ENCODE data around the gene H2BK1. TPM values are rescaled to one million over a fixed set of nuclear protein-coding genes. Genes with fewer than 3 reads are reported as not detected.

Gene H2BK1
- total RNA-seq, 2 donors from 2014 or later: not detected

- peak; percentile 37 for DNase-seq
- Histone ChIP-seq H3K27me3 (peaks cover 44% of the 10 kb centered on the region), H3K9ac (ENCODE audit: low read depth in 2 of 2, low read length in 2 of 2) (no peak overlapping the region), H3K4me1 (peaks cover 6% of the 10 kb centered on the region), H3K27ac (no peak overlapping the region), H3K4me3 (peak overlapping the region; percentile 40), H3K9me3 (no peaks in the 10 kb centered on the region), H3K36me3 (no peaks in the 10 kb centered on the region)
- TF ChIP-seq, protein P1, sequence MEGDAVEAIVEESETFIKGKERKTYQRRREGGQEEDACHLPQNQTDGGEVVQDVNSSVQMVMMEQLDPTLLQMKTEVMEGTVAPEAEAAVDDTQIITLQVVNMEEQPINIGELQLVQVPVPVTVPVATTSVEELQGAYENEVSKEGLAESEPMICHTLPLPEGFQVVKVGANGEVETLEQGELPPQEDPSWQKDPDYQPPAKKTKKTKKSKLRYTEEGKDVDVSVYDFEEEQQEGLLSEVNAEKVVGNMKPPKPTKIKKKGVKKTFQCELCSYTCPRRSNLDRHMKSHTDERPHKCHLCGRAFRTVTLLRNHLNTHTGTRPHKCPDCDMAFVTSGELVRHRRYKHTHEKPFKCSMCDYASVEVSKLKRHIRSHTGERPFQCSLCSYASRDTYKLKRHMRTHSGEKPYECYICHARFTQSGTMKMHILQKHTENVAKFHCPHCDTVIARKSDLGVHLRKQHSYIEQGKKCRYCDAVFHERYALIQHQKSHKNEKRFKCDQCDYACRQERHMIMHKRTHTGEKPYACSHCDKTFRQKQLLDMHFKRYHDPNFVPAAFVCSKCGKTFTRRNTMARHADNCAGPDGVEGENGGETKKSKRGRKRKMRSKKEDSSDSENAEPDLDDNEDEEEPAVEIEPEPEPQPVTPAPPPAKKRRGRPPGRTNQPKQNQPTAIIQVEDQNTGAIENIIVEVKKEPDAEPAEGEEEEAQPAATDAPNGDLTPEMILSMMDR (IDR thresholded peaks at IDR 0.05): peak; percentile 82
- intact Hi-C loops (cut with DNase I): no loop called here
These were observed 42.1 kb downstream of the H2BK1 start for GRCh38 chr7:151168003-151168786.

- Histone ChIP-seq H3K4me1 (peaks cover 6% of the 10 kb centered on the region), H3K27me3 (peaks cover 44% of the 10 kb centered on the region), H3K9ac (ENCODE audit: low read depth in 2 of 2, low read length in 2 of 2) (no peak within 1 kb of the TSS), H3K9me3 (no peaks in the 10 kb centered on the region), H3K36me3 (no peaks in the 10 kb centered on the region), H3K27ac (no peak within 1 kb of the TSS), H3K4me3 (peak within 1 kb of the TSS; percentile 40)
- DNase-seq: no peak
- TF ChIP-seq, protein P1 (IDR thresholded peaks at IDR 0.05): no peak
- intact Hi-C loops (cut with DNase I): no loop called here
These were observed 42.9 kb downstream of the H2BK1 start, which contains the start of gene GBX1 for GRCh38 chr7:151167197-151167961. Gene GBX1 (minus strand): TSS chr7:151167694. CDS start chr7:151167548, 146 bp downstream.

DNA sequence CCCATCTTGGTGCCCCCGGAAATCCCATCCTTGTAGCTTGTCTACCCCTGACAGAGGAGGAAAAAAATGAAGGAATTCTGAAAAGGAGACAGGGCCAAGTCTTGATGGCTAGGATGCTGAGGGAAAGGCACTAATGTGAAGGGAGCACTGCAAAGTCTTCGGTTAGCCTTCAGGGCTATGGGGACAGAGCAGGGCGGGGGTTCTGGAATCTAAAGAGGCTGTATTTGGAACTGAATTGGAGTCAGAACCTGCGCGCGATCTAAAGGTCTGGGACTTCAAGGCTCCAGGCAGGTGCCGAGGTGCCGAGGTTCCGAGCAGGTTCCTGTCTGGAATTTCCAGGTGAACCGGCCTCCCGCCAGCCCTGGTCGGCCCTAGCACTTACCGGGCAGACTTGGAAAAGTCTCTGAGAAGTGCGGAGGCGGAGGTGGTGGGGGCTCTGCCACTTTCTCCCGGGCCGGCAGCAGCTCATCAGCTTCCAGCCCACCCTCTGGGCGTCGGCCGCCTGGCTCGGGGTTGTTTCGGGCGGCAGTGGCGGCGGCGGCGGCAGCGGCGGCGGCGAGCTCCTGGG is 43.6 kb downstream of the H2BK1 start:
- Histone ChIP-seq H3K4me1 (peaks cover 6% of the 10 kb centered on the region), H3K27me3 (peaks cover 44% of the 10 kb centered on the region), H3K4me3 (peak overlapping the region; percentile 40), H3K9ac (ENCODE audit: low read depth in 2 of 2, low read length in 2 of 2) (no peak overlapping the region), H3K27ac (no peak overlapping the region), H3K36me3 (no peaks in the 10 kb centered on the region), H3K9me3 (no peaks in the 10 kb centered on the region)
- intact Hi-C loops (cut with DNase I): no loop called here
- DNase-seq: no peak
- TF ChIP-seq, protein P1 (IDR thresholded peaks at IDR 0.05): no peak

- Histone ChIP-seq H3K27me3 (peaks cover 23% of the 10 kb centered on the region), H3K27ac (no peak overlapping the region), H3K36me3 (no peaks in the 10 kb centered on the region), H3K4me3 (no peak overlapping the region), H3K4me1 (no peaks in the 10 kb centered on the region), H3K9me3 (no peaks in the 10 kb centered on the region), H3K9ac (ENCODE audit: low read depth in 2 of 2, low read length in 2 of 2) (no peak overlapping the region)
- intact Hi-C loops (cut with DNase I): no loop called here
- TF ChIP-seq, protein P1 (IDR thresholded peaks at IDR 0.05): no peak
- no peak for DNase-seq
These were observed 48.5 kb downstream of the H2BK1 start for GRCh38 chr7:151161757-151162156.

Other genes with a start within 250 kb of the H2BK1 start
- 1 to 10 TPM; 3.3 to 8.8 TPM for gene KCNH2, start 232.2 kb downstream of the H2BK1 start, total RNA-seq
- gene NOS3, start 219.5 kb downstream of the H2BK1 start, total RNA-seq: 1 to 10 TPM; 4.0 to 4.2 TPM
- 1 to 10 TPM in 1 of 2 donors, under 1 TPM in 1; 0.66 to 1.2 TPM for gene ATG9B, start 186.0 kb downstream of the H2BK1 start, total RNA-seq
- 10 to 100 TPM; 26.7 to 59.5 TPM for gene ABCB8, start 182.0 kb downstream of the H2BK1 start, total RNA-seq
- gene ASIC3, start 162.0 kb downstream of the H2BK1 start, total RNA-seq: 1 to 10 TPM; 1.0 to 2.2 TPM
- 10 to 100 TPM; 11.3 to 15.9 TPM for gene CDK5, start 152.6 kb downstream of the H2BK1 start, total RNA-seq
- 100 to 1,000 TPM in 1 of 2 donors, 10 to 100 TPM in 1; 76.7 to 169 TPM for gene SLC4A2, start 150.9 kb downstream of the H2BK1 start, total RNA-seq
- 100 to 1,000 TPM in 1 of 2 donors, 10 to 100 TPM in 1; 67.0 to 149 TPM for gene FASTK, start 129.7 kb downstream of the H2BK1 start, total RNA-seq
- 100 to 1,000 TPM in 1 of 2 donors, 10 to 100 TPM in 1; 73.4 to 103 TPM for gene TMUB1, start 127.0 kb downstream of the H2BK1 start, total RNA-seq
- 10 to 100 TPM; 50.8 to 79.2 TPM for gene AGAP3, start 124.0 kb downstream of the H2BK1 start, total RNA-seq
- gene GBX1, start 42.8 kb downstream of the H2BK1 start, total RNA-seq: not detected
- gene ASB10, start 23.2 kb downstream of the H2BK1 start, total RNA-seq: not detected
- gene ABCF2, start 16.7 kb upstream of the H2BK1 start, total RNA-seq: 10 to 100 TPM; 25.6 to 38.3 TPM
- 10 to 100 TPM; 36.2 to 42.7 TPM for gene CHPF2, start 22.0 kb upstream of the H2BK1 start, total RNA-seq
- gene SMARCD3, start 38.2 kb upstream of the H2BK1 start, total RNA-seq: 1 to 10 TPM; 4.3 to 6.7 TPM
- gene NUB1, start 131.3 kb upstream of the H2BK1 start, total RNA-seq: 10 to 100 TPM; 42.3 to 55.2 TPM
- gene WDR86, start 199.6 kb upstream of the H2BK1 start, total RNA-seq: 1 to 10 TPM in 1 of 2 donors, not detected in 1; 1.2 TPM
- not detected for gene CRYGN, start 229.7 kb upstream of the H2BK1 start, total RNA-seq

Measured in colonic mucosa (tissue), 4 donors.